GM12878 (cell line): ENCODE data around the gene GPR155. TPM values are rescaled to one million over a fixed set of nuclear protein-coding genes. Genes with fewer than 3 reads are reported as not detected.
A peak's percentile ranks its signal among the peaks of the same experiment; 100 is the strongest.

Experiments
- BACH1 ChIP-seq: fragments of 450-650 bp; IDR thresholded peaks from 2 replicates; pipeline ENCODE4 v1.6.1; 2017; ENCODE audit warnings: mild to moderate bottlenecking, borderline replicate concordance
- CEBPB ChIP-seq, 2 experiments: fragments of 150-350 bp in 1 of 2; IDR thresholded peaks; 2 replicates each; pipeline ENCODE4 v1.6.1; 2012 to 2014; ENCODE audit warnings: low read depth in 2 of 2, low read length in 2 of 2, borderline replicate concordance in 1 of 2, inconsistent platforms in 1 of 2
- IRF4 ChIP-seq: IDR thresholded peaks from 2 replicates; pipeline ENCODE4 v1.6.1; 2011; ENCODE audit warnings: low read depth, low read length
- NFXL1 ChIP-seq: fragments of 450-650 bp; IDR thresholded peaks from 2 replicates; pipeline ENCODE4 v1.6.1; 2017; ENCODE audit warnings: antibody characterized with exemption, mild to moderate bottlenecking, borderline replicate concordance
- NFYA ChIP-seq: IDR thresholded peaks from 2 replicates; pipeline ENCODE4 v1.6.1; 2011; ENCODE audit warnings: low read depth, mild to moderate bottlenecking, low read length, improper control_type of control experiment, borderline replicate concordance
- SP1 ChIP-seq: IDR thresholded peaks from one replicate; pipeline ENCODE4 v1.6.1; 2011; ENCODE audit warnings: low read depth, low read length
- STAT1 ChIP-seq: fragments of 450-650 bp; conservative IDR thresholded peaks from 2 replicates; pipeline ENCODE4 v1.6.1; 2014; ENCODE audit warnings: antibody characterized with exemption, mild to moderate bottlenecking
- SUPT20H ChIP-seq: IDR thresholded peaks from 2 replicates; pipeline ENCODE4 v1.6.1; 2011; ENCODE audit warnings: low read depth, mild to moderate bottlenecking, low read length, moderate library complexity, borderline replicate concordance; ENCODE audit not compliant: control insufficient read depth
- TAF1 ChIP-seq: IDR thresholded peaks from 2 replicates; pipeline ENCODE4 v1.6.1; 2011; ENCODE audit warnings: mild to moderate bottlenecking, low read depth, low read length, borderline replicate concordance
- ZNF274 ChIP-seq: IDR thresholded peaks from one replicate; pipeline ENCODE4 v1.8.0; 2011; ENCODE audit not compliant: insufficient read length, insufficient read depth
- polyA plus RNA-seq, 11 experiments: library from polyadenylated mRNA; depleted of rRNA in 4 of 11; unstranded in 6 of 11; stranded (reverse) in 5 of 11; fragments of >200 nt; fragmentation: Nextera tagmentation in 4 of 11; fragmentation: Illumina TruSeq in 1 of 11; extraction: Ambion mirVana in 4 of 11; extraction: Trizol in 1 of 11; gene quantifications; 1 replicate in 1 of 11; 2 replicates in 10 of 11; pipeline versions ENCODE4 v1.2.1 to v1.2.3, GENCODE V29; 2011 to 2016; ENCODE audit warnings: inconsistent platforms in 2 of 11, missing spikeins in 2 of 11, low read depth in 1 of 11
- total RNA-seq, 4 experiments: library from RNA; depleted of rRNA in 3 of 4; stranded (reverse); fragments of >200 nt in 3 of 4; fragmentation: Illumina TruSeq in 1 of 4; extraction: Trizol in 1 of 4; gene quantifications; 2 replicates each; pipeline versions ENCODE4 v1.2.1 to v1.2.3, GENCODE V29; 2013 to 2021
- TF ChIP-seq, protein P1 (sequence below): fragments of 450-650 bp; formaldehyde crosslinking; IDR thresholded peaks from 2 replicates; pipeline ENCODE4 v1.4.0; 2020; ENCODE audit warnings: mild to moderate bottlenecking, moderate library complexity
- TF ChIP-seq, protein P2 (sequence below): IDR thresholded peaks from 2 replicates; pipeline ENCODE4 v1.6.1; 2012; ENCODE audit warnings: improper control_type of control experiment, low read depth, low read length; ENCODE audit not compliant: insufficient replicate concordance
- TF ChIP-seq, protein P3 (sequence below): IDR thresholded peaks from 2 replicates; pipeline ENCODE4 v1.6.1; 2012; ENCODE audit warnings: low read depth, low read length, improper control_type of control experiment
- TF ChIP-seq, protein P4 (sequence below): IDR thresholded peaks from 2 replicates; pipeline ENCODE4 v1.6.1; 2012; ENCODE audit warnings: low read depth, low read length, improper control_type of control experiment
- TF ChIP-seq, protein P5 (sequence below): fragments of 450-650 bp; formaldehyde crosslinking; IDR thresholded peaks from 2 replicates; pipeline ENCODE4 v1.4.0; 2022; ENCODE audit warnings: mild to moderate bottlenecking, moderate library complexity

GPR155 gene
- total and polyA plus RNA-seq, 10 of the 15 experiments (the other 5 are each of a cell fraction or from before 2014, with no cell fraction given) = 0.53 to 3.0 (median 1.5) TPM

DNA sequence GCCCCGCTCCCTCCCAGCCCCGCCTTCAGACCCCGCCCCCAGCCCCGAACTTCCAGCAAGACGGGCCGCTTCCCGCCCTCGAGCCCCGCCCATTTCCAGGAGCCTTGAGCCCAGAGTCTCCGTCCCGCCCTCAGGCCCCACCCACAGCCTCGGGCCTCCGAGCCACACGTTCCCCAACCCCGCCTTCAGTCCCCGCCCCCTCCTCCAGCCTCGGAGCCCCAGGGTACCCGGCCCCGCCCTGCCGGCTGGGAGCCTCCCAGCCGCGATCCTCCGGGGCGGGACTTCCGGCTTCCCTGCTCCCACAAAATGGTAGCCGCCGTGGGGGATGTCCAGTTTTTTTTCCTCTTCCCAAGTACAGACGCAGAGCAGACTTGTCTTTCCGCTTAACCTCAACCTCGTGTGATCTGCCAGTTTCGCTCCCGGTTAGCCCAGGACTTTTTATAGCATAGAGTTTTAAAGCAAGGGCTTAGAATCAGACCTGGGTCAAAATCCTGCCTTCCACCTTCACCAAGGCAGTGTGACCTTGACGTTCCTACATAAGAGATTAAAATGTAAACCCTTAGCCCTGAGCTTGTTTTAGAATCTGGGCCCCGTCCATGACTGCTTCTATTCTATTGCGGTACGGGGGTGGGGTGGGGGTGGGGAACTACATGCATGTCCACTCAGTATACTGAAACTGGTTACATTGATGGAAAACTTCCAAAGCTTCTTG, 435 bp upstream of the GPR155 start (continued):
- TF ChIP-seq, protein P1, sequence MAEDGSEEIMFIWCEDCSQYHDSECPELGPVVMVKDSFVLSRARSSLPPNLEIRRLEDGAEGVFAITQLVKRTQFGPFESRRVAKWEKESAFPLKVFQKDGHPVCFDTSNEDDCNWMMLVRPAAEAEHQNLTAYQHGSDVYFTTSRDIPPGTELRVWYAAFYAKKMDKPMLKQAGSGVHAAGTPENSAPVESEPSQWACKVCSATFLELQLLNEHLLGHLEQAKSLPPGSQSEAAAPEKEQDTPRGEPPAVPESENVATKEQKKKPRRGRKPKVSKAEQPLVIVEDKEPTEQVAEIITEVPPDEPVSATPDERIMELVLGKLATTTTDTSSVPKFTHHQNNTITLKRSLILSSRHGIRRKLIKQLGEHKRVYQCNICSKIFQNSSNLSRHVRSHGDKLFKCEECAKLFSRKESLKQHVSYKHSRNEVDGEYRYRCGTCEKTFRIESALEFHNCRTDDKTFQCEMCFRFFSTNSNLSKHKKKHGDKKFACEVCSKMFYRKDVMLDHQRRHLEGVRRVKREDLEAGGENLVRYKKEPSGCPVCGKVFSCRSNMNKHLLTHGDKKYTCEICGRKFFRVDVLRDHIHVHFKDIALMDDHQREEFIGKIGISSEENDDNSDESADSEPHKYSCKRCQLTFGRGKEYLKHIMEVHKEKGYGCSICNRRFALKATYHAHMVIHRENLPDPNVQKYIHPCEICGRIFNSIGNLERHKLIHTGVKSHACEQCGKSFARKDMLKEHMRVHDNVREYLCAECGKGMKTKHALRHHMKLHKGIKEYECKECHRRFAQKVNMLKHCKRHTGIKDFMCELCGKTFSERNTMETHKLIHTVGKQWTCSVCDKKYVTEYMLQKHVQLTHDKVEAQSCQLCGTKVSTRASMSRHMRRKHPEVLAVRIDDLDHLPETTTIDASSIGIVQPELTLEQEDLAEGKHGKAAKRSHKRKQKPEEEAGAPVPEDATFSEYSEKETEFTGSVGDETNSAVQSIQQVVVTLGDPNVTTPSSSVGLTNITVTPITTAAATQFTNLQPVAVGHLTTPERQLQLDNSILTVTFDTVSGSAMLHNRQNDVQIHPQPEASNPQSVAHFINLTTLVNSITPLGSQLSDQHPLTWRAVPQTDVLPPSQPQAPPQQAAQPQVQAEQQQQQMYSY (CRISPR knock-in tag) = no peak
- 0 out of 2 replicates have a peak, but pooled peaks have one; percentile 10 for TF ChIP-seq BACH1
- TF ChIP-seq NFYA = no peak
- TF ChIP-seq, protein P2, sequence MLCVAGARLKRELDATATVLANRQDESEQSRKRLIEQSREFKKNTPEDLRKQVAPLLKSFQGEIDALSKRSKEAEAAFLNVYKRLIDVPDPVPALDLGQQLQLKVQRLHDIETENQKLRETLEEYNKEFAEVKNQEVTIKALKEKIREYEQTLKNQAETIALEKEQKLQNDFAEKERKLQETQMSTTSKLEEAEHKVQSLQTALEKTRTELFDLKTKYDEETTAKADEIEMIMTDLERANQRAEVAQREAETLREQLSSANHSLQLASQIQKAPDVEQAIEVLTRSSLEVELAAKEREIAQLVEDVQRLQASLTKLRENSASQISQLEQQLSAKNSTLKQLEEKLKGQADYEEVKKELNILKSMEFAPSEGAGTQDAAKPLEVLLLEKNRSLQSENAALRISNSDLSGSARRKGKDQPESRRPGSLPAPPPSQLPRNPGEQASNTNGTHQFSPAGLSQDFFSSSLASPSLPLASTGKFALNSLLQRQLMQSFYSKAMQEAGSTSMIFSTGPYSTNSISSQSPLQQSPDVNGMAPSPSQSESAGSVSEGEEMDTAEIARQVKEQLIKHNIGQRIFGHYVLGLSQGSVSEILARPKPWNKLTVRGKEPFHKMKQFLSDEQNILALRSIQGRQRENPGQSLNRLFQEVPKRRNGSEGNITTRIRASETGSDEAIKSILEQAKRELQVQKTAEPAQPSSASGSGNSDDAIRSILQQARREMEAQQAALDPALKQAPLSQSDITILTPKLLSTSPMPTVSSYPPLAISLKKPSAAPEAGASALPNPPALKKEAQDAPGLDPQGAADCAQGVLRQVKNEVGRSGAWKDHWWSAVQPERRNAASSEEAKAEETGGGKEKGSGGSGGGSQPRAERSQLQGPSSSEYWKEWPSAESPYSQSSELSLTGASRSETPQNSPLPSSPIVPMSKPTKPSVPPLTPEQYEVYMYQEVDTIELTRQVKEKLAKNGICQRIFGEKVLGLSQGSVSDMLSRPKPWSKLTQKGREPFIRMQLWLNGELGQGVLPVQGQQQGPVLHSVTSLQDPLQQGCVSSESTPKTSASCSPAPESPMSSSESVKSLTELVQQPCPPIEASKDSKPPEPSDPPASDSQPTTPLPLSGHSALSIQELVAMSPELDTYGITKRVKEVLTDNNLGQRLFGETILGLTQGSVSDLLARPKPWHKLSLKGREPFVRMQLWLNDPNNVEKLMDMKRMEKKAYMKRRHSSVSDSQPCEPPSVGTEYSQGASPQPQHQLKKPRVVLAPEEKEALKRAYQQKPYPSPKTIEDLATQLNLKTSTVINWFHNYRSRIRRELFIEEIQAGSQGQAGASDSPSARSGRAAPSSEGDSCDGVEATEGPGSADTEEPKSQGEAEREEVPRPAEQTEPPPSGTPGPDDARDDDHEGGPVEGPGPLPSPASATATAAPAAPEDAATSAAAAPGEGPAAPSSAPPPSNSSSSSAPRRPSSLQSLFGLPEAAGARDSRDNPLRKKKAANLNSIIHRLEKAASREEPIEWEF = no peak
- peak; percentile 75 for TF ChIP-seq TAF1
- no peak for TF ChIP-seq NFXL1
- TF ChIP-seq SUPT20H = no peak
- peak; percentile 17 for TF ChIP-seq SP1
- TF ChIP-seq, protein P3, sequence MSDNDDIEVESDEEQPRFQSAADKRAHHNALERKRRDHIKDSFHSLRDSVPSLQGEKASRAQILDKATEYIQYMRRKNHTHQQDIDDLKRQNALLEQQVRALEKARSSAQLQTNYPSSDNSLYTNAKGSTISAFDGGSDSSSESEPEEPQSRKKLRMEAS = no peak
- TF ChIP-seq STAT1 = no peak
- no peak for TF ChIP-seq IRF4
- TF ChIP-seq ZNF274 = no peak
- TF ChIP-seq, protein P4, sequence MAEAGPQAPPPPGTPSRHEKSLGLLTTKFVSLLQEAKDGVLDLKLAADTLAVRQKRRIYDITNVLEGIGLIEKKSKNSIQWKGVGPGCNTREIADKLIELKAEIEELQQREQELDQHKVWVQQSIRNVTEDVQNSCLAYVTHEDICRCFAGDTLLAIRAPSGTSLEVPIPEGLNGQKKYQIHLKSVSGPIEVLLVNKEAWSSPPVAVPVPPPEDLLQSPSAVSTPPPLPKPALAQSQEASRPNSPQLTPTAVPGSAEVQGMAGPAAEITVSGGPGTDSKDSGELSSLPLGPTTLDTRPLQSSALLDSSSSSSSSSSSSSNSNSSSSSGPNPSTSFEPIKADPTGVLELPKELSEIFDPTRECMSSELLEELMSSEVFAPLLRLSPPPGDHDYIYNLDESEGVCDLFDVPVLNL = no peak
- TF ChIP-seq CEBPB (IDR thresholded peaks at IDR 0.05; ENCODE audit: borderline replicate concordance in 1 of 2, low read depth in 2 of 2, low read length in 2 of 2) = no peak
- TF ChIP-seq, protein P5, sequence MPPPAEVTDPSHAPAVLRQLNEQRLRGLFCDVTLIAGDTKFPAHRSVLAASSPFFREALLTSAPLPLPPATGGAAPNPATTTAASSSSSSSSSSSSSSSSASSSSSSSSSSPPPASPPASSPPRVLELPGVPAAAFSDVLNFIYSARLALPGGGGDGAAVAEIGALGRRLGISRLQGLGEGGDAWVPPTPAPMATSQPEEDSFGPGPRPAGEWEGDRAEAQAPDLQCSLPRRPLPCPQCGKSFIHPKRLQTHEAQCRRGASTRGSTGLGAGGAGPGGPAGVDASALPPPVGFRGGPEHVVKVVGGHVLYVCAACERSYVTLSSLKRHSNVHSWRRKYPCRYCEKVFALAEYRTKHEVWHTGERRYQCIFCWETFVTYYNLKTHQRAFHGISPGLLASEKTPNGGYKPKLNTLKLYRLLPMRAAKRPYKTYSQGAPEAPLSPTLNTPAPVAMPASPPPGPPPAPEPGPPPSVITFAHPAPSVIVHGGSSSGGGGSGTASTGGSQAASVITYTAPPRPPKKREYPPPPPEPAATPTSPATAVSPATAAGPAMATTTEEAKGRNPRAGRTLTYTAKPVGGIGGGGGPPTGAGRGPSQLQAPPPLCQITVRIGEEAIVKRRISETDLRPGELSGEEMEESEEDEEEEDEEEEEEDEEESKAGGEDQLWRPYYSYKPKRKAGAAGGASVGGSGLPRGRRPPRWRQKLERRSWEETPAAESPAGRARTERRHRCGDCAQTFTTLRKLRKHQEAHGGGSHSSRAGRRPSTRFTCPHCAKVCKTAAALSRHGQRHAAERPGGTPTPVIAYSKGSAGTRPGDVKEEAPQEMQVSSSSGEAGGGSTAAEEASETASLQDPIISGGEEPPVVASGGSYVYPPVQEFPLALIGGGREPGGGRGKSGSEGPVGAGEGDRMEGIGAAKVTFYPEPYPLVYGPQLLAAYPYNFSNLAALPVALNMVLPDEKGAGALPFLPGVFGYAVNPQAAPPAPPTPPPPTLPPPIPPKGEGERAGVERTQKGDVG (CRISPR knock-in tag) = no peak
